Measurements from ENCODE around the gene NOP9. TPM values are rescaled to one million over a fixed set of nuclear protein-coding genes. Genes with fewer than 3 reads are reported as not detected.

Gene NOP9
- total RNA-seq, 2 experiments from 2014 or later: 33.5 to 33.6 TPM

DNA sequence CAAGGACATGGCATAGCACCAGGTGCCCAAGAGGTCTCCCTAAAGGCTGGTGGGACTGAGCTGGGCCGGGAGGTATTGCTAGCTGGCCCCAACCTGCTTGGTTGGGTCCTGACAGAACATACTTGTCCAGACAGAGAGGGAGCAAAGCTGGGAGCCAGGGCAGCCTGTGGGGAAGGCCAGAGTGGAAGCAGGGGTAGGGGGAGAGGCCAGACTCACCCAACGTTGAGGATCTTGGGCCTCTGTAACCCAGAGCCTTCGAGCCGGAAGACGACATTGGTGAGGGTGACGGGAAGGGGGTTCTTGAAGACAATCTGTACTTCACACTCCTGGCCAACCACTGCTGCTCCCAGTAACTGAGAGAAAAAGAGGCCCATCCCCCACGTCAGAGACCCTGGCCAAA lies 45.7 kb upstream of the NOP9 start:
- ATAC-seq: no peak
- Mint-ChIP-seq H3K27ac (no peak overlapping the region), H3K36me3 (ENCODE audit: low read depth) (no peaks in the 10 kb centered on the region), H3K9me3 (no peaks in the 10 kb centered on the region), H3K4me3 (no peak overlapping the region), H3K27me3 (no peaks in the 10 kb centered on the region), H3K4me1 (ENCODE audit: low read depth) (peaks cover 11% of the 10 kb centered on the region)
- CTCF ChIA-PET: interaction anchor here (0.8 to 27.8 kb wide), 3 partner anchors 11 to 47 kb away, joined by 3 to 873 read pairs (median 4); partner anchors contain the start of genes CIDEB, DHRS1, LTB4R and LTB4R2
- TF ChIP-seq, protein P1, sequence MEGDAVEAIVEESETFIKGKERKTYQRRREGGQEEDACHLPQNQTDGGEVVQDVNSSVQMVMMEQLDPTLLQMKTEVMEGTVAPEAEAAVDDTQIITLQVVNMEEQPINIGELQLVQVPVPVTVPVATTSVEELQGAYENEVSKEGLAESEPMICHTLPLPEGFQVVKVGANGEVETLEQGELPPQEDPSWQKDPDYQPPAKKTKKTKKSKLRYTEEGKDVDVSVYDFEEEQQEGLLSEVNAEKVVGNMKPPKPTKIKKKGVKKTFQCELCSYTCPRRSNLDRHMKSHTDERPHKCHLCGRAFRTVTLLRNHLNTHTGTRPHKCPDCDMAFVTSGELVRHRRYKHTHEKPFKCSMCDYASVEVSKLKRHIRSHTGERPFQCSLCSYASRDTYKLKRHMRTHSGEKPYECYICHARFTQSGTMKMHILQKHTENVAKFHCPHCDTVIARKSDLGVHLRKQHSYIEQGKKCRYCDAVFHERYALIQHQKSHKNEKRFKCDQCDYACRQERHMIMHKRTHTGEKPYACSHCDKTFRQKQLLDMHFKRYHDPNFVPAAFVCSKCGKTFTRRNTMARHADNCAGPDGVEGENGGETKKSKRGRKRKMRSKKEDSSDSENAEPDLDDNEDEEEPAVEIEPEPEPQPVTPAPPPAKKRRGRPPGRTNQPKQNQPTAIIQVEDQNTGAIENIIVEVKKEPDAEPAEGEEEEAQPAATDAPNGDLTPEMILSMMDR (IDR thresholded peaks at IDR 0.05): no peak
- no peak for DNase-seq
- intact Hi-C loops (cut with micrococcal nuclease): no loop called here
- POLR2A ChIA-PET: no interaction called here

DNA sequence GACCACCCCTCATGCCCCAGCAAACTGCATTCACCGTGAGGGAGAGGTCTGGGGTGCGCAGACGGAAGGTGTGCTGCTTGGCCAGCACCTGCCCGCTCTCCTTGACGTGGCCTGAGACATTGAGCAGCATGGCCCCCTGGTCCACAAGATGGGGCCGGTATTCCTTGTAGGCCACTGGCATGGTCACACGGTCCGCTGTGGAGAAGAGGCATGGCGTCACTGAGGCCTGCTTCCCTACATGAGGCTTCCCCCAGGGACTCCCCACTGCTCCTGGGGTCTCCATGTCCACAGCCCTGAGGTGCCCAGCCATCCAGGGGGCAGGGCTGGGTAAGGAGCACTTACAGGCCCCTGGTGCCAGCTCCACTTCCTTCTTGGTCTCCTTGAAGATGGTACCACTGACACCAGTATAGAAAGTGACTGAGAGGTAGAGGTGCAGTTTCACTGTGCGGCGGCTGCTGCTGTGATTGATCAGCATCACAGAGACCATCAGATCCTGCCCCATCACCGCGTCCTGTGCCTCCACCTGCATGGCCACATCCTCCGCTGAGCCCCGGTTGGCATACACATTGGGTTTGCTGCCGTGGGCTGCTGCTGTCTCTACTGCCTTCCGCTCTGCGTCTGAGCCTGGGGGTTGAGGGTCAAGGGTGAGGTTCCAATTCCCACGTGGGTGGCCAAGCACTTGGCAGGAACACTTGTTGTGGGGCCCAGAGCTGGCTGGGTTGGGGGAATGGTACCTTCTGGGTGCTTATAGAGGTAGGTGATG lies 44.8 kb upstream of the NOP9 start:
- DNase-seq (no peak), ATAC-seq (no peak)
- H3K4me3 Mint-ChIP-seq: no peak overlapping the region
- no peaks in the 10 kb centered on the region for H3K27me3 Mint-ChIP-seq
- intact Hi-C loops (cut with micrococcal nuclease): no loop called here
- POLR2A ChIA-PET: interaction anchor here (1.0 to 4.4 kb wide), 3 partner anchors 11 to 34 kb away, joined by 3 to 21 read pairs (median 4); partner anchors contain the start of gene RABGGTA
- H3K36me3 Mint-ChIP-seq (ENCODE audit: low read depth): no peaks in the 10 kb centered on the region
- CTCF ChIA-PET: interaction anchor here (3.8 to 27.8 kb wide), 2 partner anchors 12 to 46 kb away, joined by 16 to 873 read pairs; partner anchors contain the start of genes CIDEB, DHRS1, LTB4R and LTB4R2
- H3K9me3 Mint-ChIP-seq: no peaks in the 10 kb centered on the region
- H3K4me1 Mint-ChIP-seq (ENCODE audit: low read depth): peaks cover 8% of the 10 kb centered on the region
- TF ChIP-seq, protein P1 (IDR thresholded peaks at IDR 0.05): no peak
- H3K27ac Mint-ChIP-seq: no peak overlapping the region

DNA sequence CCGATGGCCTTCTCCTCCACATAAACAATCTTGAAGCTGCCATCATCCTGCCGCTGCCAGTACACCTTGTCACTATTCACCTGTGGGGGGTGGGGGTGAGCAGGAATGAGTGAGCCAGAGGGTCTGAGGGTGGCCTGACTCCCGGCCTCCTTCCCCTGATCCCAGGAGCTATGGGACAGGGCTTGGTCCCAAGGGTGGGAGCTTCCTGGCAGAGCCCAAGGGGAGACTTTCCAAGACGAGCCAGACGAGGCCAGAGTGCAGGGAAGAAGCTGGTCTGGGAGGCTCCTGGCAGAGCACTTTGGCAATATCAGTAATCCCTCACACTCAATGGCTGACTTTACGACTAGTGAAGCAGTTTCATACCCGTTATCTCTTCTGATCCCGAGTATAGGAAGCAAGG lies 44.2 kb upstream of the NOP9 start:
- Mint-ChIP-seq H3K27ac (no peak overlapping the region), H3K4me1 (ENCODE audit: low read depth) (peaks cover 3% of the 10 kb centered on the region), H3K9me3 (no peaks in the 10 kb centered on the region), H3K27me3 (no peaks in the 10 kb centered on the region), H3K4me3 (no peak overlapping the region), H3K36me3 (ENCODE audit: low read depth) (no peaks in the 10 kb centered on the region)
- ChIA-PET CTCF (interaction anchor here (3.8 to 27.8 kb wide), 2 partner anchors 13 to 45 kb away, joined by 16 to 873 read pairs; partner anchors contain the start of genes CIDEB, DHRS1, LTB4R and LTB4R2), POLR2A (interaction anchor here (1.0 to 4.4 kb wide), 3 partner anchors 11 to 34 kb away, joined by 3 to 21 read pairs (median 4); partner anchors contain the start of gene RABGGTA)
- intact Hi-C loops (cut with micrococcal nuclease): no loop called here
- TF ChIP-seq, protein P1 (IDR thresholded peaks at IDR 0.05): no peak
- no peak for ATAC-seq
- DNase-seq: no peak

DNA sequence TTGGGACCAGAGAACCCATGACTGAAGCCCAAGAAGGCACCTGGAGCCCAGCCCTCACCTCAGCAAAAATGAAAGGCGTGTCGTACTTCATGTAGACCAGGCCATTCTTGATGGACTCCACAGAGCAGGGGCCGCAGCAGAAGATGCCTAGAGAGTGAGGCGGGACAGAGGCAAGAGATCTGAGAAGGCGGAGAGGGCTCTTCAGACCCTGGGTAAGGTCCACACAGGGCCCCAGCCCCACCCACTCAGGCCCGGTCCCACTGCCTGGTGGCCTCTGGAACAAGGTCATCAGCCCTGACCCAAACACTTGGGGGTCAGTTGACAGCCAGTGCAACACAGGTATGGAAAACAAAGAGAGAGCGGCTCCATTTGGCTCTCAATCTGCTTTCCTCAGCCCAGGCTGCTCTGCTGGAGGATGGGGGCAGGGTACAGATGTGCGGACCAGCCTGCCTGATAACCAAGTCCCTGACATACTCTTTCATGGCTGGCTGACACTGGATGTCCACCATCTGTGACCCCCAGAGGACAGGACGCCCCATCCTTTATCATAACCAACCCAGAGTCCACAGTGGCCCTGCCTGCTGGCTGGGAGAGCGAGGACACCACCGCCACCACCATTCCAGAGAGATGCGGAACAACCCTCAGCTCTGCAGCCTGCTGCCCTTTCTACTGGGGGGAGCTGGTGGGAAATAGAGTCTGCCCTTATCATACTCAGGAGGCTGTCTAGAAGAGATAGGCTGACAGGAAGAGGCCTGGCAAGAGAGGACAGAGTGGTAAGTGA lies 43.5 kb upstream of the NOP9 start:
- intact Hi-C loops (cut with micrococcal nuclease): no loop called here
- Mint-ChIP-seq H3K9me3 (no peaks in the 10 kb centered on the region), H3K4me1 (ENCODE audit: low read depth) (no peaks in the 10 kb centered on the region), H3K4me3 (no peak overlapping the region), H3K27ac (no peak overlapping the region), H3K27me3 (no peaks in the 10 kb centered on the region), H3K36me3 (ENCODE audit: low read depth) (no peaks in the 10 kb centered on the region)
- ChIA-PET POLR2A (interaction anchor here (1.0 to 4.4 kb wide), 3 partner anchors 10 to 33 kb away, joined by 3 to 21 read pairs (median 4); partner anchors contain the start of gene RABGGTA), CTCF (interaction anchor here (3.8 to 27.8 kb wide), 2 partner anchors 13 to 45 kb away, joined by 16 to 873 read pairs; partner anchors contain the start of genes CIDEB, DHRS1, LTB4R and LTB4R2)
- ATAC-seq: no peak
- DNase-seq: no peak
- TF ChIP-seq, protein P1 (IDR thresholded peaks at IDR 0.05): no peak
